Inflammatory macrophage (primary cell): ENCODE data around the gene LMAN1.

Source experiments
- DNase-seq, 2 donors: peaks; one replicate each; pipeline ENCODE4 v3.0.0-alpha.2; 2020 to 2022

Gene LMAN1

DNA sequence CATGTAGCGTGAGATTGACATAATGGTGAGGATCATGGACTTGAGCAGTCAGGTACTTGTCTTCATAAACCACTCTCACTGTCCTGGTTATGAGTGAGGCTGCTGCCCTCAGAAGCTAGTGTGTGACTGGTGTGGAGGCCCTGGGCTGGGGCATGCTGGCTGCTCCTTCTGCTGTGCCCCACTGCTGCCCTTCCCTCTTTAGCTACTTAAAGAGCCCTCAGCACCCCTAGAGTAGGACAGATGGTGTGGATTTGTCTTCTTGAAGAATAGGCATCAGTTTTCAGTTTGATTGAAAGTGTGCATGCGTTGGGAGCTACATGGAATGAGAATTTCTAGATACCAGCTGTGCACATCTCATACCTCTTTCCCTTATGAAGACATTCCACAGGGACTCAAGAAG, 56.1 kb downstream of the LMAN1 start:
- DNase-seq = no peak

DNA sequence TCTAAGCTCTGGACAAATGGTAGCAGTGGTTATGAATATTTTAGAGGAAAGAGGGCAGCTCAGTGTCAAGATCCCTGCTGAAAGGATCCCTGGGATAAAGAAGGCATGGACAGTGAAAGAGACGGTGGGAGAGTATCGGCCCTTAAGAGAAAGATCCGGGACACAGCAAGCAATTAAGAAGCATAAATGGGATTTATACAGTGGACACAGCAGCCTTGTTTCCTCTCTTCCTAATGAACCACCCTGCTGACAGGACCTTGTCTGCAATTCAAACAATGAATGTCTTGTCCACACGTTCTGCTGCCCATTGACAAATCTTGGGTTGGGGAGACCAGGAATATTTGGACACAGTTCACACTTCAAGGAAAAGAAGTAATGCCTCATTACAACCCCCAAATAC, 57.1 kb downstream of the LMAN1 start:
- no peak for DNase-seq

DNA sequence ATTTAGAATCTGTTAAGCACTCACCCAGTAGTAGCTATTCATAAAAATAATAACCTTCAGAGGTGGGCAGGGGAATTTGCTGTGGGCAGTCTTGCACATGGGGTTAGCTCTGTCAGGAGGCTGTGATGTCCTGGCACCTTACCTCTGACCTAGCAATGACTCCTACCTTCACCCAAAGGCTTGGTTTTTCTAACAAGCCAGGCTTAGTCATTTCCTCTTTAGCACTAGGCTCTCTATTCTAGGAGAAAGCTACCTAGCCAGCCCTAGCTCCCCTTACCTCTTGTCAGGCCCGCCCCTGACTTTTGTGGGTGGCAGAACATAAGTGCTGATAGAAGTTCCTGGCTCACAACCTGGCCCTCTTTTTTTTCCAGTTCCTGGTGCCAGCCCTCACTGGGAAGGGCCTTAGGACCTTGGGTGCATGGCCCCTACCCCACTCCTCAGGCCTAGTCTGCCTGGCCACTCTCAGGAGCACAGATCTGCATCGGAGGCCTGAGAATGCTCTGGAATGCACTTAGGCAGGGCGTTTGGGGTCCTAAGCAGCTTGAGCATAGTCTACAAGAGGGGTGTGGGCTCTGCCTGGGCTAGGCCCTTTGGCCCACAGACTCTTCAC, 58.3 kb downstream of the LMAN1 start:
- DNase-seq = no peak

DNA sequence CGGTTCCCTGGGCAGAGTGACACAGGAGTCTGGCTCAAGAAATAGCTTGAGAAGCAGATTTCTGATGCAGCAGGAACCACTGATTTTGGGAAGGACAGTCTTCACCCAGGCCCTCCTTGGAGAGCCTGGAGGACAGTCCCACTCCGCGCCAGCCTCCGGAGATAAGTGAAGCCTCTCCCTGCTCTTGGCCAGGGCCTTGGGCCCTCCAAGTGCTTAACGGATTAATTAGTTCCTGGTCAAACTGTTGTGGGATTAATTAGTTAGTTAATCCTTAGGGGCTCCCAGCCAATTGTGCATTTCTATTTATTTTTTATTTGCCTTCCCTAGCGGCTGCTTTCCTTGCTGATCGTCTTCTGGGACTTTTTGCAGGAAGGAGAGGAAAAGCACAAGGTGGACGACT, 60.2 kb downstream of the LMAN1 start:
- DNase-seq = no peak

DNA sequence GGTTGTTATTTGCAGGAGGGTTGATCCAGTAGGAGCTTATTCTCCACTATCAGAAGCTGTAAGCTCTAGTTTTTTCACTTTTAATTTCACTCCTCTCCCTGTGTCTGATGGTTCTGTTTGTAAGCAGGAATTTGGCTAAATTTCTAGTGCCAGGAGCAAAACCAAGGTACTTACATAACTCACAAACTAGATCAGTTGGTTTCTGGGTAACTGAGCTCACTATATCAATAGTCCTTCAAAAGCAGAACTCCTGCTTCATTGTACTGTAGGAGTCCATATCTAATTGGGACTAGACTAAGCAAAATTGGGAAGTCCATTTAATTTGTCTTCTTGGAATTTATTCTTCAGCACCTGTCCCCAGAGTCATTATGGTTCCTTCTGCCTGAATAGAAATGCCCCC, 65.7 kb downstream of the LMAN1 start:
- no peak for DNase-seq

DNA sequence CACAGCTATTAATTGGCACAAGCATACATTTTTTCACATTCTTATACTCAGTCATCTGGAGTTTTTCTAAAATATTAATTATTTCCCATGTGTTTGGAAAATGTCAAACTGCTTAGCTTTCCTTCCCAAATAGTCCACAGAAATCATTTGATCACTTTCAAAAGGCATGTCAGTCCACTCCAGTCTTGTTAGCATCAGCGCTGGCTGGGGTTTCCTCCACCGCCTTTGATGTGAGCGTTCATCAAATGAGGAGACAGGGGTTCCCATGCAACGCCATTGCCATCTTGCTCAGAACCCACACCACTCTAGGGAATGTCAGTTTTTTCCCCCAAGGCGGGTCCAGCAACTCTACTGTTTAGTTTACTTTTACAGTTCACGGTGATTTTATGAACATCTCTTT, 72.7 kb downstream of the LMAN1 start:
- DNase-seq = no peak

DNA sequence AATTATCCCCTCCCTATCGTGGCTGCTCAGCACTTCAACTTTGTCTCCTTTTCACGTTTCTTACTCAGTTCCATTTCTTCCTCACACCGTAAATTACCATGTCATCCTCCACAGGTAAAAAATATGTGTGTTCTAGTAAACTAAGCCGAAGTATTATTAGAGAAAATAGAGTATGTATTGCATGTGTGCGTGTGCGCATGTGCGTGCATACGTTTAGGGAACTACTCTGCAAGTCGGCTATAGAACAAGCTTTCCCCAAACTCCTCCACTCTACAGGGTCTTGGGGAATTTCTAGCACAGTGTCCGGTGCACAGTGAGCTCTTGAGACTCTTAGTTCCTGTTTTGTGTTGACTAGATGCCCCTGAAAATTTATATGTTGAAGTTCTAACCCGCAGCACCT, 76.7 kb downstream of the LMAN1 start:
- DNase-seq = no peak

DNA sequence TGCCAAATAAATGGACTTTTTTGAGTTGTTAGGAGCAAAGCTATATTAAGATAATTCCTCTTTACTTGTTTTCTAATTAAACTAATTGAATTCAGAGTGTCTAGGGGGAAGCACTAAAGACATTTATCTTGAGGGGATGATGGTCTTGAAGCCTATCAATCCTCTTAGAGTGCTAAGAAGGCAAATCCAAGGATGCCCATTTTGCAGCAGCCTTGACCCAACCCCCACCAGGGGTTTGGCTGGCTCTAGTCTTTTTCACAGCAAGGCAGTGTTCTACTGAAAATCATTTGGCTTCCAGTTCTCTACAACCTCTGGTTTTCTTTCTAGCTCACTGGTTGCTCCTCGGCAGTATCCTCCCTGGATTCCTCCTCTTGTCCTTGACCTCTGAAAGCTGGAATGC, 79.3 kb downstream of the LMAN1 start:
- no peak for DNase-seq

DNA sequence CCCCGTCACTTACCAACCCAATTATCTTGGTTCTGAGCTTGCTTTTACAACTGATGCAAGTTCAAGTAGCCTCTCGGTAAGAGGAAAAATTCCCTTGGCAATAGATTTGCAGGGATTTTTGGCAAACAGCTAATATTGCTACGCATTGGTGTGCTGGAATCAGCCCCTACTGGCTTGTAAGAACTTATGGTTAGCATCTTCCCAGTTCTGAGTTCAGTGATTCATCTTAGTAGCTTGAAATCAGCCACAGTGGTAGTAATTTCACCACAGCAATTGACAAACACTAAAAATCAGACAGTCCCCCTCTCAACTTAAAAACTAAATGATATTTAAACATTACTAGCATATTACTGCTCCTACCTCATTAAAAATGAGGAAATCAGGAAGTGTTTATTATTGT, 79.9 kb downstream of the LMAN1 start:
- no peak for DNase-seq

DNA sequence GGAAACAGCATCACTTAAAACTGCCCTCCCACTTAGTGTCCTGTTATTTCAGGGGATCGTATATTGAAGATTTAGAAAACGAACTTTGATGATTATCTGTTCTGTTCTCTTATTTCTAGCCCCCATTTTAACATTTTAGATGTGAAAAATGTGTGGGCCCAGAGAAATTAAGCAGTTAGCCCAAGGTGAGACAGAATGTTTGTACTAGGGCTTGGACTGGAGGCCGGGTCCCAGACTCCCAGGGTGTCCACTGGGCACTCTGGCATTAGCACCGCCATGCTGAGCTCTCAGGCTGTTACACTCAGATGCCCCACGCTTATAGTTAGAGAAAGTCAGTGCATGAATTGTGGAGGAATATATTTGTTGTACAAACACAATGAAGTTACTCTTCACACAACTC, 80.3 kb downstream of the LMAN1 start:
- no peak for DNase-seq
